Endometrial microvascular endothelial cells (primary cell): ENCODE measurements around the gene BRMS1. TPM values are rescaled to one million over a fixed set of nuclear protein-coding genes. Genes with fewer than 3 reads are reported as not detected.
"Not testable (repeated sequence)": the region's sequence is repeated elsewhere in the genome, so short reads cannot be mapped to it uniquely, and the experiment has no call there.

Experiments
- in situ Hi-C: cut with HindIII; loops from 2 replicates; pipeline ENCODE4 v1.10.0; 2017; ENCODE audit warnings: low sequenced_read_pairs, low pct_unique_long_range_greater_than_20kb; ENCODE audit errors: inconsistent ontology term
- total RNA-seq: library from RNA; depleted of rRNA; stranded (reverse); fragments of >200 nt; gene quantifications from one replicate; pipeline ENCODE4 v1.2.3, GENCODE V29; 2015; ENCODE audit errors: inconsistent ontology term

BRMS1 gene
- total RNA-seq, 1 donor from 2014 or later = 102 TPM

- in situ Hi-C loops = no loop called here
Observed at GRCh38 chr11:66365166-66365565, 20.3 kb upstream of the BRMS1 start.

GRCh38 chr11:66363805-66364535, 19.1 kb upstream of the BRMS1 start:
- in situ Hi-C loops = no loop called here

GRCh38 chr11:66363187-66363601, 18.3 kb upstream of the BRMS1 start:
- in situ Hi-C loops = no loop called here

GRCh38 chr11:66362481-66363147, 17.7 kb upstream of the BRMS1 start:
- in situ Hi-C loops = no loop called here

- in situ Hi-C loops = no loop called here
Observed at GRCh38 chr11:66361502-66361941, 16.6 kb upstream of the BRMS1 start.

- in situ Hi-C loops = no loop called here
Observed at GRCh38 chr11:66360406-66361073, 15.6 kb upstream of the BRMS1 start.

- in situ Hi-C loops = no loop called here
Observed at GRCh38 chr11:66359662-66360087, 14.8 kb upstream of the BRMS1 start.

- in situ Hi-C loops = not testable (repeated sequence)
Observed at GRCh38 chr11:66350560-66351235, 5.8 kb upstream of the BRMS1 start.

GRCh38 chr11:66349084-66349386, 4.1 kb upstream of the BRMS1 start:
- in situ Hi-C loops = no loop called here

GRCh38 chr11:66347425-66348276, 2.7 kb upstream of the BRMS1 start, which contains the start of gene B4GAT1:
Gene B4GAT1, minus strand, starts transcription at chr11:66347629. Its CDS starts 84 bp downstream, at chr11:66347545.
- in situ Hi-C loops = no loop called here

GRCh38 chr11:66346476-66347424, 1.8 kb upstream of the BRMS1 start:
- in situ Hi-C loops = no loop called here

GRCh38 chr11:66345316-66345649, 379 bp upstream of the BRMS1 start:
- in situ Hi-C loops = no loop called here

- in situ Hi-C loops = no loop called here
Observed at GRCh38 chr11:66343176-66343575, 1.7 kb downstream of the BRMS1 start.

GRCh38 chr11:66341502-66342126, 3.3 kb downstream of the BRMS1 start:
- in situ Hi-C loops = no loop called here

- in situ Hi-C loops = no loop called here
Observed at GRCh38 chr11:66340596-66341501, 4.1 kb downstream of the BRMS1 start.
